HG03469 (cell line): ENCODE measurements around the gene MUS81.
"Not testable (repeated sequence)": the region's sequence is repeated elsewhere in the genome, so short reads cannot be mapped to it uniquely, and the experiment has no call there.

Experiments
- ATAC-seq: cut with Tn5 transposase; IDR thresholded peaks from one replicate; pipeline ENCODE4 v1.9.1; 2021; ENCODE audit warnings: mild to moderate bottlenecking, moderate library complexity, moderate number of reproducible peaks; ENCODE audit not compliant: unreplicated experiment

MUS81 gene, protein sequence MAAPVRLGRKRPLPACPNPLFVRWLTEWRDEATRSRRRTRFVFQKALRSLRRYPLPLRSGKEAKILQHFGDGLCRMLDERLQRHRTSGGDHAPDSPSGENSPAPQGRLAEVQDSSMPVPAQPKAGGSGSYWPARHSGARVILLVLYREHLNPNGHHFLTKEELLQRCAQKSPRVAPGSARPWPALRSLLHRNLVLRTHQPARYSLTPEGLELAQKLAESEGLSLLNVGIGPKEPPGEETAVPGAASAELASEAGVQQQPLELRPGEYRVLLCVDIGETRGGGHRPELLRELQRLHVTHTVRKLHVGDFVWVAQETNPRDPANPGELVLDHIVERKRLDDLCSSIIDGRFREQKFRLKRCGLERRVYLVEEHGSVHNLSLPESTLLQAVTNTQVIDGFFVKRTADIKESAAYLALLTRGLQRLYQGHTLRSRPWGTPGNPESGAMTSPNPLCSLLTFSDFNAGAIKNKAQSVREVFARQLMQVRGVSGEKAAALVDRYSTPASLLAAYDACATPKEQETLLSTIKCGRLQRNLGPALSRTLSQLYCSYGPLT

DNA sequence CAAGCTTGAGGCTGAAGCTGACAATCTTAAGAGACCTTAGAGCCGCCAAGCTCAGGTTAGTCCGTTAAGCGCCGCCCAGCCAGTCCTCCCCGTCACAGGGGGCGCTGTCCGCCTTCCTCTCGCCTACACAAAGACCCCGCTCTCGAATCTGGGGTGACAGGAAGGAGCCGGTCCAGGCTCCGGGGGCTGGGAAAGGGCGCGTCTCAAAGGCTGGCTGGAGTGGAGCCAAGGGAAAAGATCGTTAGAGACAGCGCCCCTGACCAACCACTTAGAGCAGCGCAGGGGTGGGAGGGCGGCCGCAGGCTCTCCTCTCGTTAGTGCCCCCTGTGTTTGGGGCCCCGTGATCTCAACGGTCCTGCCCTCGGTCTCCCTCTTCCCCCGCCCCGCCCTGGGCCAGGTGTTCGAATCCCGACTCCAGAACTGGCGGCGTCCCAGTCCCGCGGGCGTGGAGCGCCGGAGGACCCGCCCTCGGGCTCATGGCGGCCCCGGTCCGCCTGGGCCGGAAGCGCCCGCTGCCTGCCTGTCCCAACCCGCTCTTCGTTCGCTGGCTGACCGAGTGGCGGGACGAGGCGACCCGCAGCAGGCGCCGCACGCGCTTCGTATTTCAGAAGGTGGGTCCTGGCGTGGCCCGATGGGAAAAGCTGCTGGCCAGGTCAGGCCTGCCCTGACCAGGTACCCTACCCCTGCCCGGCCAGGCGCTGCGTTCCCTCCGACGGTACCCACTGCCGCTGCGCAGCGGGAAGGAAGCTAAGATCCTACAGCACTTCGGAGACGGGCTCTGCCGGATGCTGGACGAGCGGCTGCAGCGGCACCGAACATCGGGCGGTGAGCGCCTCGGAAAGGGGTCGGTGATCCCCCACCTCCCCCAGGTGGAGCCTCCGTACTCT is at the start of gene MUS81:
Gene MUS81 (plus strand): TSS at position 156 of the 887 bp plus-strand sequence. CDS start 321 bp downstream, at position 477.
- ATAC-seq, result no peak

DNA sequence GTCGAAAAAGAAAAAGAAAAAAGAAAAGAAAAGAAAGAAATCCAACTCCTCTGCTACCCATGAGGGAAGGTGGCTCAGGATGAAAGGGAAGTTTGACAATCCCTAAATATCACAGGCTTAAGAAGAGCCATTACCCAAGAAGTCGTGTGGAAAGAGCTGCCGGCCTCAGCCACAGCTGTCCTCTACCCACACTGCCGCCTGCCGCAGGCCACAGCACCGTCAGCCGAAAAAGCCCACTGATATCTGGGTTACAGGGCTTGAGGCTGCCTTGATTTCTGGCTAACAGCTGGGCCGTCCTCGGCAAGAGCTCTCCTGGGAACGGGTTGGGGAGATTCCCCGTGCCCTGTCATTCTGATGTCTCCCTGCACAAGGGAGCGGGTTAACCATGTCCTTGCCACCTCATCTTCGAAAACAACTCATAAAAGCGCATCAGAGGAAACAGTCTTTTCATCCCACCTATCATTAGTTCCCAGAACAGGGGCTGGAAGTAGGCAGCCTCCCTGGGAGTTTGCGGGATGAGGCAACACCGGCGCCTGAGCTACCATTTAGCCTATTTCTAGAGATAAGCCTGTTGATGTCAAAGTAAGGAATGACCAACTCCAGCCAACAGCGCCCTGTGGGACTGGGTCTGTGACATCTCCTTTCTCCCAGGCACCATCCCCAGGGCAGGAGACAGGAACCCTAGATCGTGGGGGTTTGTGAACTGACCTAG is 48.3 kb upstream of the MUS81 start:
- no peak for ATAC-seq

DNA sequence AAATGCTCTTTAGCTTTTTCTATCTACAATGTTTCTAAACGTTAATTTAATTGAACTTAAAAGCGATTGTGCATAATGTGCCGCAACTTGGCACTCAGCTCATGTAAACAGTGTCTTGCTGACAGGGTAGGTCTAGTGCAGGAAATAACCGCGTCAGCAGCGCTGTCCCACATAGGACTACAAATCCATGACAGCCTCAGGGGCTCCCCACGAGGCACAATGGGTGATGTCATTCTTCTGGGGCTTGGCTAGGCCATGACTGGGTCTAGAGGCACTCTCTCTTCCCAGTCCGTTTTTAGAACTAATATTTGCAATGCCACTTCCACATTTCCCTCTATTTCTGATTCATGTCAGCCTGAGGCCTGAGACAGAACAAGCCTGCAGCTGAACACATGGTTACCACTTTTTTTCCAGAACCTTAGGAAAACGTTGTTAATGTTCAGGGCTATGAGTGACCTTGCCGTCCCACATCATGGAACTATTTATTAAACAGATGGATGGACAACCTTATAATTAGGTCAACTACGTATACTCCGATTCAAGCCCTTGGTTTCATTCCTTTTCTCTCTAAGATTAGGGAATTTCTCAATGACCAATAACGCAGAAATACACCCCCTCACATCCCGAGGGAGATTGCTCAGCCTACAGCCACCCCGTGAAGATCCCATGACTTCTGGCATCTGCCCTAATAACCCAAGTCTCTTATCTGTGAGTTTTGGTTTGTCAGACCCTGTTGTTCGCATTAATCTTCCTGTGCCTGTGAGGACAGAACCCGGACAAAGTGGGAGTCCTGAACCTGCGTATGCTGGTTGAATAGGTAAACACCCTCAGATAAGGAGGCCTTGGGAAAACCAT is 45.9 kb upstream of the MUS81 start:
- ATAC-seq, result no peak

DNA sequence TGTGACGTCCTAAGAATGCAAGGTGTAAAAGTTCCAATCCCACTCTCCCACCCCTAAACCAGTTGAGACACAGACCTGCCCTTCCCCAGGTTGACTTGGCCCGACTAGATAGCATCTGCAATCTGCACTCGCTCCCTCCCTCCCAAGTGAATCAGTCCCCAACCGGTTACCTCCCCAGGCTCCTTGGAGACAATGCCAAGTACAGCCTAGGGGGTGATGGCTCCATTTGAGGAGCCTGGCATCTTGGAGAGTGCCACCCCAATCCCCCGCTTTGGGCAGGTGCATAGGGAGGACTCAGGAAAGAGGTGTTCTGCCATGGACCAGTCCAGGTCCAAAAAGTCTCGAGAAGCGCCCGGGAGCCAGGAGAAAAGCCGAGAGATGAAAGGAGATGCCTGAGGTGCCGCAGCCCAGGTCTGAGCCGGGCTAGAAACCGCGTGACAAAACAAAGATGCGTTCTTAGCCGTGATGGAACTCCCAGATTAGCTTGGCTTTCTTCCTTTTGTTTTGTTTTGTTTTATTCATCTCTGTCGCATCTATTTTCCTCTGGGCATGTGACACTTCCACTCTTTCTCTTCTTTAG is 45.2 kb upstream of the MUS81 start:
- no peak for ATAC-seq

GRCh38 chr11:65816696-65817095 is 43.5 kb upstream of the MUS81 start:
- no peak for ATAC-seq

DNA sequence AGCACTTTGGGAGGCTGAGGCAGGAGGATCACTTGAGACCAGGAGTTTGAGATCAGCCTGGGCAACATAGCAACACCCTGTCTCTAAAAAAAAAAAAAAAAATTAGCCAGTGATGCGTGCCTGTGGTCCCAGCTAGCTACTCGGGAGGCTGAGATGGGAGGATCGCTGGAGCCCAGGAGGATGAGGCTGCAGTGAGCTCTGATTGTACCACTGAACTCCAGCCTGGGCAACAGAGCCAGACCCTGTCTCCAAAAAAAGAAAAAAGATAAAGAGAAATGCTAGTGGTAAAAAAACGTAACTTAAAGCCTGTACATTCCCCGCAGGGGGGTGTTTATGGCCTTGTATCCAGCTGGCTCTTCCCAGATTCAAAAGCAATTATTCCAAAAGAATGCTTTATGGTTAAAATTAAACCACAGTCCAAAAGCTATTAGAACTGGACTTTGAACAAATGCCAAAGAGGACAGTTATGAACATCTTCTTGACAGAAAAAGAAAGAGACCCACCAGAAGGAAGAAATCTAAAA is 42.9 kb upstream of the MUS81 start:
- ATAC-seq, result no peak

GRCh38 chr11:65817835-65818680 is 42.2 kb upstream of the MUS81 start:
- ATAC-seq, result no peak

- no peak for ATAC-seq
Measured at GRCh38 chr11:65821107-65821506, 39.1 kb upstream of the MUS81 start.

DNA sequence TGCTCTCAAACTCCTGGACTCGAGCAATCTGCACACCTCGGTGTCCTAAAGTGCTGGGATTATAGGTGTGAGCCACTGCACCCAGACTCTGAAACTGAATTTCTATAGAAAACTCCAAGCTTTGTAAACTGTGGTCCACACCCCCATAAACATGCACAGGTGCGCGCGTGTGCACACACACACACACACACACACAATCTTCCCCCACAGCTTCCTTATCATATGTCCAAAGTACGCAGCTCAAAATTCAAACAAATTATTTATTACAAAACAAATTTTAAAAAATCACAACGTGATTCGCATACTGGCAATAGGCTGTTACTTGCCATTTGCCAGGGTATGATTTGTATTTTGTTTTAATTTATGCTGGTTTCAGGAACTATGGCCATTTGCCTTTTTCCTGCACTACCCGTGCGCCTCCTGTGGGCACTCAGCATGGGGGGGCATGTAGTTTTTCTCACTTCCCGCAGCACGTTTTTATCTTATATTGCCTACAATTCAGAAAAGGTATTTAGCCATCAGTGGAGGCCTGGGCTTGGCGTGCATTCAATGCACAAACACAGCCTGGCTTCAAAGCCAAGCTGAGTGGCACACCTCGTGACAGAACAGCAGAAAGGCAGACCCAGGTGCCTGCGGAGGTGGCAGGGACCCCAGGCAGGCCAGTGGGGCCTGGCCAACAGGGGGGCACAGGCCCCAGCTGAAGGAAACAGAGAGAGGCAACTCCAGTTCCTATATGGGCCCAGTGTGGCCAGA is 37.3 kb upstream of the MUS81 start:
- ATAC-seq, result no peak

DNA sequence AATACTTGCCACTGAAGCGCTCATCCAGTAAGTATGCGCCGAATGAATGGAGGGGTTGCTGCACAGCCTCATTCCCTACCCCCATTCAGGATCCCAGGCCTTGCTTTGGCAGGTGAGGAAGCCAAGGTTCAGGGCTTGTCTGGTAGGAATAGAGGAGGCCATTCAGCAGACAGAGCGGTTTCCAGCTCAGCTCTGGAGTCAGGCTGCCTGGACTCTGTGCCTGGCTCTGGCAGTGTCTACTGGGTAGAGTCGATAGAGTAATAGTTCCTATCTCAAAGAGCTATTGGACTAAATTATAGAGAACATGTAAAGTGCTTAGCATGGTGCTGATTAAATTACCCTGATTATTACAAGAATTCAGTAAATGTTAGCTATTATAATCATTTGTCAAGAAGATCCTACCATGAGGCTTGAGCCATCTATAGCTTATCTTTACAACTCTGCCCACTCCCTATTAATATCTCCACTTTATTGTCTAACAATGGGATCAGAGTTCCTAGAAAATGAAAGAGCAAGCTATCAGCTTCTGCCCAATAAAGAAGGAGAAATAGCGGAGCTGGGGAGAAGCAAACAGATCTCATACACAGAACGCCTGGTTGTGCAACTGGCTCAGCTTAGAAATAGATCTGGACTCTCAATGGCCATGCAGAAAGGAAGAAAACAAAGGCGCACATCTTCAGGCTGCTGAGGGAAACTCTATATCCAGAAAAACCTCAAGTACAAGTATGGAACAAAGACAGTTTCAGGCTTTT is 33.1 kb upstream of the MUS81 start:
- ATAC-seq, result no peak

GRCh38 chr11:65829459-65829858 is 30.8 kb upstream of the MUS81 start:
- no peak for ATAC-seq

DNA sequence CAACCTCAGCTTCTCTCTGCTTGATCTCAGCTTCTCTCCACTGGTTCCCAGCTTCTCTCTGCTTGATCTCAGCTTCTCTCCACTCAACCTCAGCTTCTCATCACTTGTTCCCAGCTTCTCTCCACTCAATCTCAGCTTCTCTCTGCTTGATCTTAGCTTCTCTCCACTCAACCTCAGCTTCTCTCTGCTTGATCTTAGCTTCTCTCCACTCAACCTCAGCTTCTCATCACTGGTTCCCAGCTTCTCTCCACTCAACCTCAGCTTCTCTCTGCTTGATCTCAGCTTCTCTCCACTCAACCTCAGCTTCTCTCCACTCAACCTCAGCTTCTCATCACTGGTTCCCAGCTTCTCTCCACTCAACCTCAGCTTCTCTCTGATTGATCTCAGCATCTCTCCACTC is 28.0 kb upstream of the MUS81 start:
- not testable (repeated sequence) for ATAC-seq

DNA sequence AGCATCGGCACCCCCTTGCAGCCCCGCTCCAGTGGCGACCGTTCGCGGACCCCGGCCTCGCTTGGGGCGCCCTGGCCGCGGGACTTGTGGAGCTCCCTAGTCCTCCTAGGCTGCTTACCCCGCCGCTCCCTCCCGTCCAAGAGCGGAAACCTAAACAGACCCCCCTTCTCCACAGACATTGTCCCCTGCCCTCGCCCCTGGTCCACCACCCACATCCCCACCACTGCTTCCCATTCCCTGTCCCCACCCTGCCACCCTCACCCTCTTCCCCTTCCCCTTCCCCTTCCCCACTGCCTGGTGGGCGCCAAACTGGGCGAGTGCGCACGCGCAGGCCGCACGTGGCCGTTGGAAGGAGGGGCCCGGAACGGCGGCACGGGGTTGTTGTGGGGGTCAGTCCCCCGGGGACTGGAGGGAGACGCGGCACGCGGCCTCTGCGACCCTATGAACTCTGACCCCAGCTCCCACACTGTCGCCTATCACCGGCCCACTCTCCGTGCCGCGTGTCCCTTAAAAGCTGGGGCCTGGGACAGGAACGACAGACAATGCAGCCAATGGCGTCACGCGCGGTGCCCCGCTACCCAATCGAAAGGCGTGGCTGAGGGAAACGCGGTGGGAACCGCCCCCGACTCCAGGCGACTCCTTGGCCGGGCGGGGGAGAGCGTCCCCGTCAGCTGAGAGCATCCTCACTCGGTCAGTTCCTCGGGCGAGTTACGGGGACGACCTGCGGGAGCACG is 26.8 kb upstream of the MUS81 start, which contains the start of gene SNX32:
Gene SNX32 (plus strand): TSS at position 667 of the 734 bp plus-strand sequence. CDS start 103 bp downstream, outside the sequence.
- no peak for ATAC-seq

DNA sequence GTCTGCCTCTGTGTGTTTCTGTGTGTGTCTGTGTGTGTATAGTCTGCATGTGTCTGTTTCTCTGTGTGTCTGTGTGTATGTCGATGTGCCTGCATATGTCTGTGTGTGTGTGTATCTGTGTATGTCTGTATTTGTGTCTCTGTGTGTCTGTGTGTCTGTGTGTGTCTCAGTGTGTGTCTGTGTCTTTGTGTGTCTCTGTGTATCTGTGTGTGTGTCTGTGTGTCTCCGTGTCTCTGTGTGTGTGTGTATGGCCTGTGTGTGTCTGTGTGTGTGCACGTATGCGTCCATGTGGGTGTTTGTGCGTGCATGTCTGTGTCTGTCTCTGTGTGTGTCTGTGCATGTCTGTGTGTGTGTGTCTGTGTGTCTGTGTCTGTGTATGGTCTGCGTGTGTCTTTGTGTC is 26.0 kb upstream of the MUS81 start:
- no peak for ATAC-seq

DNA sequence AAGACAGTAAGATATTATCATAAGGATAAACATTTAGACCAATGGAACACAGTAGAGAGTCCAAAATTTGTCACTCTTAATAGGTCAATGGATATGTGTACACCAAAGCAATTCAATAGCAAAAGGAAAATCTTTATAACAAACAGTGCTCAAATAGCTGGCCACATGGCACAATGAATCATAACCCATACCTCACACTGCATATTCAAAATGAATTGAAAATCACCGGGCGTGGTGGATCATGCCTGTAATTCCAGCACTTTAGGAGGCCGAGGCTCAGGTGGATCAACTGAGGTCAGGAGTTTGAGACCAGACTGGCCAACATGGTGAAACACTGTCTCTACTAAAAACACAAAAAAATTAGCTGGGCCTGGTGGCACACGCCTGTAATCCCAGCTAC is 18.1 kb upstream of the MUS81 start:
- ATAC-seq, result no peak

DNA sequence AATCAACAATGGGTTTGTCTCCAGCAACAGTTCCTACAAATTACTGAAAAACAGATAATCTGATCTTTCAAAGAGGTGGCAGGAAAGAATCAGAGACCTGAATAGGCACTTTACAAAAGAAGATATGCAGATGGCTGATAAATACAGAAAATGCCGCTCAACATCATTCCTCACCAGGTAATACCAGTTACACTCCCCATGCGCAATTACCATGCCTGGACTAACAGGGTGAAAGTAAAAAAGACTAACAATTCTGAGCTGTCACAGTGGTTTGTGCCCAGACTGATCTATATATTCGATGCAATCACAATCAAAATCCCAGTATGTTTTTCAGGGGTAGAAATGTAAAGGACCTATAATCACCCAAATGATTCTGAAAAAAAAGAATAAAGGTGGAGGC is 16.4 kb upstream of the MUS81 start:
- ATAC-seq, result no peak
